Embryonic facial prominence (tissue), 1 donor: ENCODE measurements around the gene CECR2.
"Not testable (repeated sequence)": the region's sequence is repeated elsewhere in the genome, so short reads cannot be mapped to it uniquely, and the experiment has no call there.

Experiments
- DNase-seq: peaks from one replicate; pipeline ENCODE4 v3.0.0-alpha.2; 2016; ENCODE audit errors: extremely low spot score

The CECR2 gene

DNA sequence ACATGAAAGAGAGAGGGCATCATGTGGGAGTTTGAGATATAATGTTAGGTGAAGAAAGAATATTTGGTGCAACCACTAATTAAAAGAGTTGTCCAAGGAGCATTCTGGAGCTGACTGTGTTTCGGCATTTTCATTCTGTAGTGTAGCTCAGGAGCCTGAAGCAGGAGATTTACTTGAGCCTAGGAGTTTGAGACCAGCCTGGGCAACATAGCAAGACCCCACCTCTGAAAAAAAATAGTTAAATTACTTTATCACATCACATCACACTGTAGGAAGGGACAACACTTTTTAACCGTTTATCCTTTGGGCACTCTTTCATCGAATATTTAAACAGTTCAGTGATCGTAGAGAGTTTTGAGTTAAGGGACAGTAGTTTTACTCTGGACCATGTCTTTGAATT lies 143.7 kb downstream of the CECR2 start:
- DNase-seq, result no peak

GRCh38 chr22:17513612-17514011 lies 144.4 kb downstream of the CECR2 start:
- no peak for DNase-seq

GRCh38 chr22:17514084-17514483 lies 144.8 kb downstream of the CECR2 start:
- DNase-seq, result no peak

DNA sequence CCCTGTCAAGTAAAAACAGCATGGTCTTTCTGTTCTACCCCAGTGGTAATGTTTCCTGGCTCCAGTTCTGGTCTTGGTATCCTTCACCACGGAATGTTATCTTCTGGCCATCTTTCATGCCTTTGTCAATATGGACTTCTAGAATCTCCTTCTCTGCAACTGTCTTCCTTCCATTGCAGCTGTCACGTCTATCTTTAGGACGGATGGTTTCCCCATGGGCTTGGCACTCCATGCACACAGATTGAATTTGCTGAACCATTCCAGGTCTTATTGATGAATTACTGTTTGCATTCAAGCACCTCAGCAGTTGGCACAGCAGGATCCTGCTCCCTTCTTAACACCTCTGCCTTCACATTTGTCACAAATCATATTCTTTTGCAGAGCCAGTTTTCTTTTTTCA lies 149.1 kb downstream of the CECR2 start:
- DNase-seq, result no peak

GRCh38 chr22:17521971-17522370 lies 152.7 kb downstream of the CECR2 start:
- DNase-seq, result not testable (repeated sequence)

- DNase-seq, result no peak
Observed at GRCh38 chr22:17523925-17524324, 154.7 kb downstream of the CECR2 start.

GRCh38 chr22:17536269-17536668 lies 167.0 kb downstream of the CECR2 start:
- DNase-seq, result no peak

DNA sequence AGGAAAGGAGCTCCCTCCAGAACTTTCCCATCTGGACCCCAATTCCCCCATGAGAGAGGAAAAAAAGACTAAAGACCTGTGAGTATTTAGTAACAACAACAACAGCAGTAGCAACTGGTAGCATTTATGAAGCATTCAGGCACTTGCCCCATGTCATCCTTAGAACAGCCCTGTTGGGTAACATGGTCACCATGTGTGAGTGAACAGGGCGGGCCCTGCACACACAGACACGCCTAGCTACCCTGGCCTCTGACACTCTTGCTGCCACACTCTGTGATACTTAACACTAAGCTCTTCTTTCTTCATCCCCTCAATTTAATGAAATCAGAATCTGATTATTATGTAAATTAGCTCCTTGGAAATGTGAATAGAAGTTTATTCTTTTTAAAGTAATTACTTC lies 167.9 kb downstream of the CECR2 start:
- no peak for DNase-seq

- no peak for DNase-seq
Observed at GRCh38 chr22:17540481-17540880, 171.2 kb downstream of the CECR2 start.

DNA sequence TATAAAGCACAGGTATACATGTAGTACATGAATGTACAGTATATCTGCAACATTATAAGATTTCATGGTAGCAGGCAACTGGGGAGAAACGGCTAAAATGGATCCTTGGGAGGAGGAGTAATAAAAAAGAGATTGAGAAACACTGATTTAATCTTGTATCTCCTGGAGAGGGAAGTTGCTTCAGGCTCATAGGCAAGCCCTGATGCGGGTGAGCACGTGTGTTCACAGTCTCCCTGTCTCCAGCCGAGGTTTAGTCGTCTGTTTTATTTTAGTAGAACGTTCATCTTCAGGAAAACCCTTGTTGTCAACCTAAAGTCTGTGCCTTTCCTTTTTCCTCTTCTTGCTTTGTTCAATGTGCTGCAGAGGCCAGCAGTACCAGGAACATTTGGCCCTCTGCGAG lies 172.2 kb downstream of the CECR2 start:
- no peak for DNase-seq

GRCh38 chr22:17542452-17542851 lies 173.2 kb downstream of the CECR2 start:
- DNase-seq, result no peak

- DNase-seq, result no peak
Observed at GRCh38 chr22:17548010-17548755, 178.9 kb downstream of the CECR2 start.

DNA sequence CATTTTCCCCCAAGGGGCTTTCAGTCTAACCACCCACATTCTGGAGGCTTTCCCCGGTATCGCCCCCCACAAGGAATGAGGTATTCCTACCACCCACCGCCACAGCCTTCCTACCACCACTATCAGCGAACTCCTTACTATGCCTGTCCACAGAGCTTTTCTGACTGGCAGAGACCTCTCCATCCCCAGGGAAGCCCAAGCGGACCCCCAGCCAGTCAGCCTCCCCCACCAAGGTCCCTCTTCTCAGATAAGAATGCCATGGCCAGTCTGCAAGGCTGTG lies 179.4 kb downstream of the CECR2 start:
- no peak for DNase-seq

DNA sequence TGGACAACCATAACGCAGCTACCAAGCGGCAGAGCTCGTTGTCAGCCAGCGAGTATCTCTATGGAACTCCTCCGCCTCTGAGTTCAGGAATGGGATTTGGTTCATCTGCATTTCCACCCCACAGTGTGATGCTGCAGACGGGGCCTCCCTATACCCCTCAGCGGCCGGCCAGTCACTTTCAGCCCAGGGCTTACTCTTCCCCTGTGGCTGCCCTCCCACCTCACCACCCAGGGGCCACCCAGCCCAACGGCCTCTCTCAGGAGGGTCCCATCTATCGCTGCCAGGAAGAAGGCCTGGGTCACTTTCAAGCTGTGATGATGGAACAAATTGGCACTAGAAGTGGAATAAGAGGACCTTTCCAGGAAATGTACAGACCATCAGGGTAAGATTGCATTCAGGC lies 179.9 kb downstream of the CECR2 start:
- no peak for DNase-seq

DNA sequence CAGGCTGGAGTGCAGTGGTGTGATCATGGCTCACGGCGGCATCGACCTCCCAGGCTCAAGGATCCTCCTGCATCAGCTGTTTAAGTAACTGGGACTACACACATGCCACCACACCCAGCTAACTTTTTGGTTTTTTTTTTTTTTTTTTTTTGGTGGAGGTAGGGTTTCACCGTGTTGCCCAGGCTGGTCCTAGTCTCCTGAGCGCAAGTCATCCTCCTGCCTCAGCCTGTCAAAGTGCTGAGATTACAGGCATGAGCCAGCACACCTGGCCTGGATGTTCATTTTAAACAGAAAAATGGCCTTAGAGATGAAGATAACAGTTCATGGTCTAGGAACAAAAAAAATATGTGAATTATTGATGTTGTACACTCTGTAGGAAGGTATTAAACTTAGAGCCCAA lies 180.4 kb downstream of the CECR2 start:
- no peak for DNase-seq

- DNase-seq, result no peak
Observed at GRCh38 chr22:17552737-17553136, 183.5 kb downstream of the CECR2 start.

- DNase-seq, result no peak
Observed at GRCh38 chr22:17554814-17555213, 185.6 kb downstream of the CECR2 start.

GRCh38 chr22:17559188-17559587 lies 189.9 kb downstream of the CECR2 start:
- no peak for DNase-seq

- DNase-seq, result no peak
Observed at GRCh38 chr22:17562906-17563870, 193.9 kb downstream of the CECR2 start, which contains the start of gene SLC25A18. Gene SLC25A18 (plus strand): TSS chr22:17563498. CDS start chr22:17579945, 16,447 bp downstream.

DNA sequence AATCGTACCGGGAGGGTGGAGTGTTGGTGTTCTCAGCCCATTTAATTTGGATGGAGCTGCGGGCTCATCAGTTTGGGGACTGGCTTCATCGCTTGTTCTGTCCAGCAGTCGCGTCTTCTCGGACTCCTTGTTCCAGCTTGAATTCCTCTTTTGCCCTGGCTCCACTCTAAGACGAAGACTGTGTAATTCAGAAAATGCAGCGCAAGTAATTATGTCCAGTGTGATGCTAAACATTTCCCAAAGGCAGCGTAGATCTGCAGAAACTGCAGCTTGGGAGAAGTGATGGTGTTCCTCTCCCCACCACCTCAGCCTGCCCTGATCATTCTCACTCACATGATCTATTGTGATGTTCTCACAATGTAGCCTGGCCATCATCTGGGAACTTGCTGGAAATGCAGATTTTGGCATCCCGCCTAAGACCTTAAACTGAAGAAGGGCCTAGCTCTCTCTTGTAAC lies 194.7 kb downstream of the CECR2 start:
- DNase-seq, result no peak

GRCh38 chr22:17566016-17566687 lies 196.9 kb downstream of the CECR2 start:
- not testable (repeated sequence) for DNase-seq

- no peak for DNase-seq
Observed at GRCh38 chr22:17566776-17567175, 197.5 kb downstream of the CECR2 start.
